ENCODE results near the gene FYTTD1. TPM values are rescaled to one million over a fixed set of nuclear protein-coding genes. Genes with fewer than 3 reads are reported as not detected.

The FYTTD1 gene
- total and polyA plus RNA-seq, 2 of the 4 experiments (the other 2 are of a cell fraction) = 20.4 to 50.2 TPM

DNA sequence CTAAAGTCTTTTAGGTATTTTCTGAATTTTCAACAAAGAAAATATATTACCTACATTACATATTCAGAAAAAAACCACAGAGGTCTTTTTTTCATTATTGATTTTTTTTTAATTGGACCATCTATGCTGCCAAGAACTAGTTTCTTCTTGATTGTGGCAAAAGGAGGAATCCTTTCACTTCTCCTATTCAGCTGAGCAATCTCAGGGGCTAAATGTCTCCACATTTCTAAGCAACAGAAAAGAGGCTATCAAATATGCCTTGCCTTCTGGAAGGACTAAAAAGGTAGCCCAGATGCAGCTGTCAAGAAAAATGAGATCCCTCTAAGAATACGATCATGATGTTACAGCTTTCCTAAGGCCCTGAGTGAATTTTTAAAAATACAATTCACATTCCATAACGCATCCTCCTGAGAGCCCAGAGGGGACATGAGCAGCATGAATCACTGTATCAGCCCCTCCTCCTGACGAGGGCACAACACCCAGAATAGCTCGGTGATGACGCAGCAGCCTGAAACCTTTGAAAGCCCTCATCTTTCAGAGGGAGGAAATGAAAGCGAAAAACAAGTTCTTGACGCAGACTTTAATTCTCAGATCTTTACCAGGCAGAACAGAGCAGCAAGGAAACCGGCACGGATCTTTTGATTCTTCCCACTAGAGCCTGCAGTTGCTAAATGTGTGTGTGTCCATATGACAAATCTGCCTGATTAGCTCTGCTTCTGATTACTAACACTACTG lies 37.5 kb upstream of the FYTTD1 start (continued):
- TF ChIP-seq, protein P1, sequence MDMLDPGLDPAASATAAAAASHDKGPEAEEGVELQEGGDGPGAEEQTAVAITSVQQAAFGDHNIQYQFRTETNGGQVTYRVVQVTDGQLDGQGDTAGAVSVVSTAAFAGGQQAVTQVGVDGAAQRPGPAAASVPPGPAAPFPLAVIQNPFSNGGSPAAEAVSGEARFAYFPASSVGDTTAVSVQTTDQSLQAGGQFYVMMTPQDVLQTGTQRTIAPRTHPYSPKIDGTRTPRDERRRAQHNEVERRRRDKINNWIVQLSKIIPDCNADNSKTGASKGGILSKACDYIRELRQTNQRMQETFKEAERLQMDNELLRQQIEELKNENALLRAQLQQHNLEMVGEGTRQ (IDR thresholded peaks at IDR 0.05; ENCODE audit: low read depth, low read length) = no peak
- peak; percentile 16; the same call in 1 of the 2 replicates for TF ChIP-seq RAD21 (IDR thresholded peaks at IDR 0.05; ENCODE audit: low read length)

DNA sequence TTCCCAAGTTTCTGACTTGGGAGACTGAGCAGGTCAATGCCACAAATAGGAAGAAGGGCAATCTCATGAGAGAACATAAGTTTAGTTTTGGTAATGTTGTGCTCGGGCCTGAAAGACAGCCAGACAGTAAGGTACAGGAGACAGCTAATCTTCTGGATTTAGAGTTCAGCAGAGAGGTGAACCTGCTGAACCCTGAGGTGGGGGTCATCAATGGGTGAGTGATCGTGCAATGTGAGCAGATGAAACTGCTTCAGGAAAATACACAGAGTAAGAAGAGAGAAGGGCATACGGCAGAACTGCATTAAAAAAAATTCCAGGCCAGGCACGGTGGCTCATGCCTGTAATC lies 36.2 kb upstream of the FYTTD1 start:
- Histone ChIP-seq H3K23ac (ENCODE audit: low read depth, low read length) (peak overlapping the region; percentile 48; the same call in 1 of the 2 replicates), H4K91ac (ENCODE audit: insufficient read depth, low read depth, low read length) (peak overlapping the region; percentile 40), H3K14ac (replicated peaks; ENCODE audit: low read depth, low read length) (peak overlapping the region; percentile 42), H4K5ac (ENCODE audit: low read depth, low read length) (peak overlapping the region; percentile 38; the same call in 1 of the 2 replicates), H3K79me1 (ENCODE audit: low read depth in 1 of 2, low read length in 2 of 2) (peaks cover 16 to 46% of the 10 kb centered on the region in 2 experiments), H3K4me1 (ENCODE audit: control insufficient read depth, insufficient read depth, low read length) (peaks cover 7% of the 10 kb centered on the region), H3K9me1 (ENCODE audit: insufficient read depth, low read length) (peaks cover 7% of the 10 kb centered on the region; the same call in 1 of the 2 replicates), H3K18ac (ENCODE audit: low read depth, low read length) (peak overlapping the region; percentile 31), H3K27ac (ENCODE audit: insufficient read depth, low read length) (peak overlapping the region; percentile 35; the same call in 1 of the 2 replicates), H3K4ac (ENCODE audit: low read depth, low read length) (peak overlapping the region; percentile 65), H2AK9ac (replicated peaks; ENCODE audit: low read depth, low read length, poor library complexity) (no peak overlapping the region), H4K20me1 (ENCODE audit: insufficient read depth, low read length) (no peaks in the 10 kb centered on the region), H2BK120ac (ENCODE audit: low read depth, low read length) (peak overlapping the region; percentile 61), H2BK5ac (ENCODE audit: low read depth, low read length, poor library complexity, severe bottlenecking) (peak overlapping the region; percentile 42), H4K8ac (ENCODE audit: low read depth in 2 of 2, low read length in 2 of 2) (peak overlapping the region in 1 of 2 experiments; percentile 14; a peak in 3 of 4 replicates), H3K56ac (ENCODE audit: extremely low read depth, insufficient read depth, low read length) (no peak overlapping the region), H3K9me3 (ENCODE audit: control insufficient read depth, insufficient read depth, low read length) (no peaks in the 10 kb centered on the region), H3K9ac (ENCODE audit: low read depth, low read length) (0 out of 2 replicates have a peak overlapping the region, but pooled peaks have one; percentile 36), H3K4me3 (ENCODE audit: insufficient read depth, low read depth, low read length) (no peak overlapping the region), H2AFZ (replicated peaks; ENCODE audit: low read length, poor library complexity) (no peak overlapping the region), H2BK15ac (ENCODE audit: low read depth, low read length) (peak overlapping the region; percentile 93; the same call in 2 of the 3 replicates), H2BK20ac (ENCODE audit: low read depth, low read length) (peak overlapping the region; percentile 53), H3K36me3 (ENCODE audit: control insufficient read depth, insufficient read depth, low read length) (0 out of 2 replicates have a peak, but pooled peaks cover 1% of the 10 kb centered on the region), H2AK5ac (ENCODE audit: low read depth, low read length) (peak overlapping the region; percentile 70; the same call in 1 of the 2 replicates), H3K4me2 (ENCODE audit: low read depth, low read length) (peak overlapping the region; percentile 71; the same call in 1 of the 2 replicates), H3K27me3 (ENCODE audit: control insufficient read depth, insufficient read depth, low read length) (no peaks in the 10 kb centered on the region)
- POLR2A ChIA-PET (ENCODE audit: unreplicated experiment) = no interaction called here
- in situ Hi-C loops (cut with MboI; ENCODE audit: low sequenced_read_pairs) (no loop called here), dilution Hi-C loops (cut with HindIII; ENCODE audit: low sequenced_read_pairs, unreplicated experiment) (no loop called here), intact Hi-C loops (cut with micrococcal nuclease) (loop anchor here (2.0 kb wide), 1 partner anchor 23 kb away; the partner anchor contains the start of gene RUBCN)
- CTCF ChIA-PET = interaction anchor here (0.8 kb wide), 1 partner anchor 17 kb away, joined by 3 read pairs; no protein-coding TSS in a partner anchor
- DNase-seq = no peak
- ATAC-seq (ENCODE audit: low read depth) = no peak
- 88% methylated on average over 2 of the region's 4 CpGs; no CpG with 5 or more reads in 1 of the 2 experiments for whole genome bisulfite sequencing, 2 experiments (ENCODE audit: extremely low coverage in 2 of 2, insufficient read length in 1 of 2)
- no TSS peak for BruUV-seq (replicated peaks)
- TF ChIP-seq CHD1 (IDR thresholded peaks at IDR 0.05; ENCODE audit: low read depth, low read length) (no peak), POLR2A (IDR thresholded peaks at IDR 0.05; ENCODE audit: low read depth, low read length) (no peak), ELK1 (IDR thresholded peaks at IDR 0.05; ENCODE audit: borderline replicate concordance, low read depth, low read length) (no peak), MXI1 (IDR thresholded peaks at IDR 0.05; ENCODE audit: borderline replicate concordance, low read depth, low read length) (no peak), NFE2L2 (IDR thresholded peaks at IDR 0.05; ENCODE audit: low read depth, low read length) (no peak), BHLHE40 (IDR thresholded peaks at IDR 0.05; ENCODE audit: low read depth, low read length) (no peak), MAFK (IDR thresholded peaks at IDR 0.05; ENCODE audit: low read depth, low read length) (no peak), CTCF (conservative IDR thresholded peaks at IDR 0.05; ENCODE audit: low read depth, low read length) (no peak), SMC3 (IDR thresholded peaks at IDR 0.05; ENCODE audit: low read depth, low read length) (no peak), CEBPB (IDR thresholded peaks at IDR 0.05; ENCODE audit: low read depth, low read length) (no peak)
